Activated B cell treated with CpG ODN at 0.5 μM for 24 hours (primary cell): ENCODE measurements around the gene ZNF793. TPM values are rescaled to one million over a fixed set of nuclear protein-coding genes. Genes with fewer than 3 reads are reported as not detected.
A peak's percentile ranks its signal among the peaks of the same experiment; 100 is the strongest.

Source experiments
- ATAC-seq: fragments of 200-7000 bp; cut with Tn5 transposase; one replicate; pipeline ENCODE4 v1.10.0; 2021; ENCODE audit warnings: low read depth, mild to moderate bottlenecking, moderate library complexity
- CTCF ChIA-PET: fragments of 350-600 bp; sonication (Branson Sonifier 250); formaldehyde crosslinking; loops from one replicate; lab custom pipeline; 2021; ENCODE audit warnings: antibody characterized with exemption; lab: Charles Lee
- POLR2A ChIA-PET: fragments of 350-600 bp; sonication (Branson Sonifier 250); formaldehyde crosslinking; loops from one replicate; lab custom pipeline; 2021; ENCODE audit warnings: antibody characterized with exemption; lab: Charles Lee
- DNase-seq: peaks from one replicate; pipeline ENCODE4 v3.0.0; 2022
- H3K27ac Mint-ChIP-seq: one replicate; pipeline ENCODE4 v1.8.0; 2020; ENCODE audit warnings: mixed read lengths
- H3K27me3 Mint-ChIP-seq: one replicate; pipeline ENCODE4 v1.8.0; 2021; ENCODE audit warnings: mixed read lengths
- H3K36me3 Mint-ChIP-seq: one replicate; pipeline ENCODE4 v1.8.0; 2021; ENCODE audit warnings: low read depth, mixed read lengths
- H3K4me1 Mint-ChIP-seq: one replicate; pipeline ENCODE4 v1.8.0; 2021; ENCODE audit warnings: mixed read lengths
- H3K4me3 Mint-ChIP-seq: one replicate; pipeline ENCODE4 v1.8.0; 2020; ENCODE audit warnings: mild to moderate bottlenecking, mixed read lengths
- H3K9me3 Mint-ChIP-seq: one replicate; pipeline ENCODE4 v1.8.0; 2020; ENCODE audit warnings: mixed read lengths
- intact Hi-C: fragments of 100-400 bp; cut with micrococcal nuclease; formaldehyde crosslinking; loops from one replicate; pipeline ENCODE4 v1.15.1; 2024
- total RNA-seq: library from RNA; stranded (reverse); gene quantifications from 2 replicates; pipeline ENCODE4 v1.2.3, GENCODE V29; 2022
- TF ChIP-seq, protein P1 (sequence below): fragments of 200-600 bp; IDR thresholded peaks from one replicate; pipeline ENCODE4 v1.8.0; 2022; ENCODE audit warnings: antibody characterized with exemption, mild to moderate bottlenecking

The ZNF793 gene
- total RNA-seq = 8.4 and 8.7 TPM in 2 replicates

DNA sequence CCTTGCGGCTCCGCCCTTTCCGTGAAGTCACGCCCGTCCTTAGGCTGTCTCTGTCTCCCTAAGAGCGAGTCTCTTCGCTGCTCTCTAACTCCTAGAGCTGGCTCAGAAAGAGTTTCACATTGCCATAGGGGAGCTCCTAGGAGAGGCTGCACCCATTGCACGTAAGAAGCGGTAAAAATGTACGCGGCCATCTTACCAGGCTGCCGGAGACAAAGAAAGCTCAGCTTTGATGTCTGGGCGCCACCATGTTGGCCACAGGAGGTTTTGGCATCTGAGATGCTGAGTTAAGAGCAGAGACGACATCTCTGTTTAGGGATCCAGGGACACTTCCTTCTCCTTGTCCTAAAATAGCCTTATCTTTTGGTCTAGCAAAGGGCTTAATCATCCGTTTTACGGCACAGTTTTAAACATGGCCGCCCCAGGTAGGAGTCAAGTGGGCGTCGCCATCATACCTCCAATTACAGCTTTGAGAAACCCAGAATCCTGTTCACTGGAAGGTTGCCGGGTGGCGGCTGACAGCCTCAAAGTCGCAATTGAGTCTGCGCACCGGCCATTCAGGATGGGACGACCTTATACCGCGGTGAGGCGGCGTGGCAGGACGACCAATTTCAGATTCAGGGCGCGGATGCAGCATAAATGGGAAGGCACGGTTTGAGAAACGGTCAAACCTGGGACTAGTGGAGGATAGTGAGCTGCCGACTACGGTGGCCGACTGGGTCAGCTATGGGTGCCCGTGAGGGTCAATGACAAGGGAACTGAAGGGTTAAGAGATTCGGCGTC lies at the start of gene ZNF793:
Gene ZNF793, plus strand, starts transcription at position 553 of the 780 bp plus-strand sequence. CDS start 16,501 bp downstream, outside the sequence.
- H3K27me3 Mint-ChIP-seq = no peaks in the 10 kb centered on the region
- peaks cover 31% of the 10 kb centered on the region for H3K36me3 Mint-ChIP-seq
- TF ChIP-seq, protein P1, sequence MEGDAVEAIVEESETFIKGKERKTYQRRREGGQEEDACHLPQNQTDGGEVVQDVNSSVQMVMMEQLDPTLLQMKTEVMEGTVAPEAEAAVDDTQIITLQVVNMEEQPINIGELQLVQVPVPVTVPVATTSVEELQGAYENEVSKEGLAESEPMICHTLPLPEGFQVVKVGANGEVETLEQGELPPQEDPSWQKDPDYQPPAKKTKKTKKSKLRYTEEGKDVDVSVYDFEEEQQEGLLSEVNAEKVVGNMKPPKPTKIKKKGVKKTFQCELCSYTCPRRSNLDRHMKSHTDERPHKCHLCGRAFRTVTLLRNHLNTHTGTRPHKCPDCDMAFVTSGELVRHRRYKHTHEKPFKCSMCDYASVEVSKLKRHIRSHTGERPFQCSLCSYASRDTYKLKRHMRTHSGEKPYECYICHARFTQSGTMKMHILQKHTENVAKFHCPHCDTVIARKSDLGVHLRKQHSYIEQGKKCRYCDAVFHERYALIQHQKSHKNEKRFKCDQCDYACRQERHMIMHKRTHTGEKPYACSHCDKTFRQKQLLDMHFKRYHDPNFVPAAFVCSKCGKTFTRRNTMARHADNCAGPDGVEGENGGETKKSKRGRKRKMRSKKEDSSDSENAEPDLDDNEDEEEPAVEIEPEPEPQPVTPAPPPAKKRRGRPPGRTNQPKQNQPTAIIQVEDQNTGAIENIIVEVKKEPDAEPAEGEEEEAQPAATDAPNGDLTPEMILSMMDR = no peak
- no peak within 1 kb of the TSS for H3K4me3 Mint-ChIP-seq
- H3K27ac Mint-ChIP-seq = no peak within 1 kb of the TSS
- intact Hi-C loops = loop anchor here (1.0 to 5.0 kb wide), 11 partner anchors 39 to 1379 kb away; partner anchors contain the start of genes ZNF383, ZNF420, ZNF527 and ZNF540
- peaks cover 2% of the 10 kb centered on the region for H3K4me1 Mint-ChIP-seq
- ATAC-seq = peak; percentile 87
- POLR2A ChIA-PET = interaction anchor here (0.5 to 3.1 kb wide), 25 partner anchors 37 to 1813 kb away, joined by 3 to 37 read pairs (median 6); partner anchors contain the start of genes SIPA1L3, WDR87, ZFP30 and ZNF146
- peaks cover 12% of the 10 kb centered on the region for H3K9me3 Mint-ChIP-seq
- DNase-seq = peak; percentile 70
- CTCF ChIA-PET = interaction anchor here (1.2 kb wide), 1 partner anchor 45 kb away, joined by 4 read pairs; no protein-coding TSS in a partner anchor

DNA sequence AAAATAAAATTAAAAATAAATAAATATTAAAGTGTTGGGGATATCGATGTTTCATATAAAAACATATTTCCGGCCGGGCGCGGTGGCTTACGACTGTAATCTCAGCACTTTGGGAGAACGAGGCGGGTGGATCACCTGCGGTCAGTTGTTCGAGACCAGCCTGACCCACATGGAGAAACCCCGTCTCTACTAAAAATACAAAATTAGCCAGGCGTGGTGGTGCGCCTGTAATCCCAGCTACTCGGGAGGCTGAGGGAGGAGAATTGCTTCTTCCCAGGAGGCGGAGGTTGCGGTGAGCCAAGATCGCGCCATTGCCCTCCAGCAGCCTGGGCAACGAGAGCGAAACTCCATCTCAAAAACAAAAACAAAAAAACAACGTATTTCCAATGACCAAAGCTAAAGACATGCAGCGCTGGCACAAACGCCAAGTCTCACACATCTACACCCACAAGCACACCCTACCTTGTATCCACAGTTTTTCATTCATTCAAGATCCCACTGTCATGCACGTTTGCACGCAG lies 40.4 kb upstream of the ZNF793 start:
- DNase-seq = no peak

DNA sequence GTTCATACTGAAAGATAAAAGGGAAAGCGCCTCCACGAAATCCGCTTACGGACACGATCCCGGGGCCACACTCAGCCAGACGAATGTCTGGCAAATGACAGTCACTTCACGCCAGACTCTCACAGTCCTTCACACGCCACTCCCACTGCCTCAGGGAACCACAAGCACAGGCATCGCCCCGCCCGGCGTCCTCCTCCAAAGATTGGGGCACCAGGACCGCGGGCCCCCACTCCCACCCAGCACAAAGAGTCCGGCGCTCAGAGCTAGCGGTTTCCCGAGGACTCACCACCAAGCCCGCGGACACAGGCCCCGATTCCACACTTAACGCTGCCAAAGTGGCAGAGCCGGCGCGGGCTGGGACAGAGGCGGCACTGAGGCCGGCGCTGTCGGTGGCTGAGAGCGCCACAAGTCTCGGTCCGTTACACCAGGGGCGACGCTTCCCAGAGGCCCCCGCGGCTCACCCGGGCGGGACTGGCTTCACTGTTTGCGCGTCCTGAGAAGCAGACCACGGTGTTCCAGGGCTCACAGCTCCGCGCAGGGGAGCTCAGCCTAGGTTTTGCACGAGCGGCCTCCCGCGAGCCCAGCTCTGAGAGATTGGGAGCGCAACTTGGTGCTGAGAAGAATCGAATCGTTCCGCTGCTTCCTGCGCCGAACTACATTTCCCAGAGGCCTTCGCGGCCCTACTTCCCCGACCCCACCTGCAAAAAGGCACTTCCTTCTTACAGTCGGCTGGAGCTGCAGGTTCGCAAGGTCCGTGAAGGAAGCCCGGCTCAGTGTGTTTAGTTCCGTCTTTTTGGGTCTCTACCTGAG lies 39.7 kb upstream of the ZNF793 start, which contains the start of gene ZNF569:
Gene ZNF569, minus strand, starts transcription at position 647 of the 810 bp plus-strand sequence. CDS start 22,523 bp downstream, outside the sequence.
- no peaks in the 10 kb centered on the region for H3K27me3 Mint-ChIP-seq
- CTCF ChIA-PET = no interaction called here
- DNase-seq (peak; percentile 82), ATAC-seq (peak; percentile 69)
- intact Hi-C loops = loop anchor here (1.0 to 5.0 kb wide), 16 partner anchors 39 to 1090 kb away; partner anchors contain the start of genes ZFP14, ZFP30, ZNF345 and ZNF461
- H3K27ac Mint-ChIP-seq = peak within 1 kb of the TSS; percentile 97
- peak within 1 kb of the TSS; percentile 99 for H3K4me3 Mint-ChIP-seq
- POLR2A ChIA-PET = interaction anchor here (0.8 to 3.1 kb wide), 16 partner anchors 15 to 1352 kb away, joined by 3 to 28 read pairs (median 4); partner anchors contain the start of genes POLR2I, ZNF260, ZNF345 and ZNF383
- H3K36me3 Mint-ChIP-seq = peaks cover 38% of the 10 kb centered on the region
- peaks cover 11% of the 10 kb centered on the region for H3K9me3 Mint-ChIP-seq
- peaks cover 42% of the 10 kb centered on the region for H3K4me1 Mint-ChIP-seq
- TF ChIP-seq, protein P1 = no peak

More for the DNA sequence above, 40.4 kb upstream of the ZNF793 start:
- peaks cover 42% of the 10 kb centered on the region for H3K4me1 Mint-ChIP-seq
- TF ChIP-seq, protein P1 = no peak
- peak overlapping the region; percentile 97 for H3K27ac Mint-ChIP-seq
- H3K36me3 Mint-ChIP-seq = peaks cover 38% of the 10 kb centered on the region
- no peak for ATAC-seq
- H3K27me3 Mint-ChIP-seq = no peaks in the 10 kb centered on the region
- H3K9me3 Mint-ChIP-seq = peaks cover 11% of the 10 kb centered on the region
- intact Hi-C loops = loop anchor here (2.0 to 5.0 kb wide), 10 partner anchors 132 to 1089 kb away; partner anchors contain the start of genes ZFP14, ZFP30, ZNF345 and ZNF461
- ChIA-PET CTCF (no interaction called here), POLR2A (interaction anchor here (1.0 to 2.4 kb wide), 5 partner anchors 40 to 1351 kb away, joined by 3 to 28 read pairs (median 4); partner anchors contain the start of genes POLR2I, ZNF345, ZNF527 and ZNF540)
- peak overlapping the region; percentile 99 for H3K4me3 Mint-ChIP-seq

DNA sequence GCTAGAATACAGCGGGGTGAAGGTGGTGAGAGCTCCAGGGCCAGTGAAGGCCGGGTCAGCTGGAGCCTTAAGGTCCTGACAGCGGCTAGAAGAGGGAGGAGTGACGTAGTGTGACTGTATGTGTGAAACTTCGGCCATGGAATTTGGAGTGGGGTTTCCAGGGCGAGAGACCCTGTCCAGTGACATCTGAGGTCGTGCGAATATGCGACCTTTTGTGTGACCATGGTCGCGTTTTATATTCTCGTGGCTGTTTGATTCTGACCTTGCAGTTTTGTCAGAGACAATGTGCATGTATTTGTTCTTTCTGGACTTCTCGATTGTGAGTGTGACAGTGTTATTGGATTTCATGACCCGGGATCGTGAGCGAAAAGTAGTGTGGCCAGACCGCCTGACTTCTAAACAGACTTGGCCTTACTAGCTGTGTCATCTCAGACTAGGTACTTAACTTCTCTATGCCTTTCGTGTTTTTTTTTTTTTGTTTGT lies 39.1 kb upstream of the ZNF793 start:
- intact Hi-C loops = loop anchor here (1.0 to 5.0 kb wide), 17 partner anchors 39 to 1090 kb away; partner anchors contain the start of genes ZFP14, ZFP30, ZNF345 and ZNF383
- POLR2A ChIA-PET = interaction anchor here (0.8 to 3.1 kb wide), 14 partner anchors 14 to 695 kb away, joined by 3 to 28 read pairs (median 4); partner anchors contain the start of genes ZNF345, ZNF383, ZNF420 and ZNF527
- peaks cover 42% of the 10 kb centered on the region for H3K4me1 Mint-ChIP-seq
- ATAC-seq = no peak
- H3K27ac Mint-ChIP-seq = peak overlapping the region; percentile 97
- H3K27me3 Mint-ChIP-seq = no peaks in the 10 kb centered on the region
- H3K9me3 Mint-ChIP-seq = peaks cover 11% of the 10 kb centered on the region
- DNase-seq = no peak
- H3K36me3 Mint-ChIP-seq = peaks cover 38% of the 10 kb centered on the region
- CTCF ChIA-PET = no interaction called here
- H3K4me3 Mint-ChIP-seq = peak overlapping the region; percentile 99
- TF ChIP-seq, protein P1 = no peak
